ENCODE measurements around the gene EBI3.

GRCh38 chr19:4185413-4186086, 43.8 kb upstream of the EBI3 start:
- TF ChIP-seq POLR2A (IDR thresholded peaks at IDR 0.05) (no peak), POLR2AphosphoS5 (IDR thresholded peaks at IDR 0.05) (no peak)

Data from upper lobe of left lung (tissue), 4 donors.